ENCODE results near the gene DNMT3A.

DNMT3A gene

GRCh38 chr2:25324905-25325592 lies 16.7 kb downstream of the DNMT3A start:
- peak; percentile 81 for DNase-seq (ENCODE audit: low spot score)

GRCh38 chr2:25324251-25324650 lies 17.5 kb downstream of the DNMT3A start:
- no peak for DNase-seq (ENCODE audit: low spot score)

GRCh38 chr2:25323610-25324189 lies 18.0 kb downstream of the DNMT3A start:
- no peak for DNase-seq (ENCODE audit: low spot score)

GRCh38 chr2:25323042-25323514 lies 18.6 kb downstream of the DNMT3A start:
- DNase-seq (ENCODE audit: low spot score): no peak

GRCh38 chr2:25322312-25322711 lies 19.4 kb downstream of the DNMT3A start:
- DNase-seq (ENCODE audit: low spot score): no peak

- no peak for DNase-seq (ENCODE audit: low spot score)
Observed at GRCh38 chr2:25320077-25320476, 21.6 kb downstream of the DNMT3A start.

GRCh38 chr2:25316101-25316500 lies 25.6 kb downstream of the DNMT3A start:
- DNase-seq (ENCODE audit: low spot score): no peak

- DNase-seq (ENCODE audit: low spot score): no peak
Observed at GRCh38 chr2:25315316-25315680, 26.4 kb downstream of the DNMT3A start.

GRCh38 chr2:25314514-25315315 lies 27.0 kb downstream of the DNMT3A start:
- peak; percentile 71 for DNase-seq (ENCODE audit: low spot score)

- no peak for DNase-seq (ENCODE audit: low spot score)
Observed at GRCh38 chr2:25313711-25314513, 27.8 kb downstream of the DNMT3A start.

GRCh38 chr2:25312958-25313710 lies 28.6 kb downstream of the DNMT3A start:
- DNase-seq (ENCODE audit: low spot score): no peak

- no peak for DNase-seq (ENCODE audit: low spot score)
Observed at GRCh38 chr2:25311865-25312575, 29.7 kb downstream of the DNMT3A start.

- DNase-seq (ENCODE audit: low spot score): no peak
Observed at GRCh38 chr2:25310965-25311864, 30.5 kb downstream of the DNMT3A start.

GRCh38 chr2:25310709-25310964 lies 31.1 kb downstream of the DNMT3A start:
- DNase-seq (ENCODE audit: low spot score): no peak

- DNase-seq (ENCODE audit: low spot score): no peak
Observed at GRCh38 chr2:25309402-25309801, 32.3 kb downstream of the DNMT3A start.

- no peak for DNase-seq (ENCODE audit: low spot score)
Observed at GRCh38 chr2:25308599-25308998, 33.1 kb downstream of the DNMT3A start.

- DNase-seq (ENCODE audit: low spot score): no peak
Observed at GRCh38 chr2:25307949-25308557, 33.7 kb downstream of the DNMT3A start.

GRCh38 chr2:25306777-25307368 lies 34.9 kb downstream of the DNMT3A start:
- DNase-seq (ENCODE audit: low spot score): no peak

GRCh38 chr2:25305775-25306174 lies 36.0 kb downstream of the DNMT3A start:
- DNase-seq (ENCODE audit: low spot score): no peak

All from putamen (tissue), 1 donor.